Right lobe of liver (tissue), 6 donors: ENCODE measurements around the gene TNS3. TPM values are rescaled to one million over a fixed set of nuclear protein-coding genes. Genes with fewer than 3 reads are reported as not detected.

Source experiments
- ATAC-seq, 4 donors: fragments of 200-7000 bp; cut with Tn5 transposase; one replicate each; pipeline ENCODE4 v1.9.1; 2020; ENCODE audit warnings: mild to moderate bottlenecking in 4 of 4, moderate library complexity in 4 of 4
- DNase-seq, 3 donors: peaks; one replicate each; pipeline ENCODE4 v3.0.0-alpha.2; 2020
- H3K27ac ChIP-seq, 3 donors: fragments of 200-600 bp; one replicate each; pipeline ENCODE4 v1.8.0; 2022
- H3K27me3 ChIP-seq, 2 donors: fragments of 200-600 bp; one replicate each; pipeline ENCODE4 v1.8.0; 2022
- H3K36me3 ChIP-seq, 4 donors: fragments of 200-600 bp; sonication (generic) in 1 of 4; one replicate each; pipeline versions ENCODE4 v1.5.1 to v1.8.0; 2017 to 2022; ENCODE audit warnings: control low read depth in 1 of 4
- H3K4me1 ChIP-seq, 4 donors: fragments of 200-600 bp; sonication (generic) in 1 of 4; one replicate each; pipeline versions ENCODE4 v1.5.1 to v1.8.0; 2017 to 2022; ENCODE audit warnings: control low read depth in 1 of 4
- H3K4me3 ChIP-seq, 3 donors: fragments of 200-600 bp; one replicate each; pipeline ENCODE4 v1.8.0; 2022
- H3K9me3 ChIP-seq, 4 donors: fragments of 200-600 bp; sonication (generic) in 1 of 4; one replicate each; pipeline versions ENCODE4 v1.5.1 to v1.8.0; 2017 to 2022; ENCODE audit warnings: control low read depth in 1 of 4
- POLR2A ChIP-seq: fragments of 450-650 bp; IDR thresholded peaks from one replicate; pipeline ENCODE4 v1.6.1; 2017; ENCODE audit warnings: antibody characterized with exemption, mild to moderate bottlenecking
- WGBS: methylation state at CpG from one replicate; pipeline ENCODE4 v1.1.6; 2018; ENCODE audit warnings: low coverage, low lambda C conversion rate; ENCODE audit not compliant: insufficient coverage; ENCODE audit errors: missing lambda C conversion rate; 5-methylcytosine and 5-hydroxymethylcytosine counted together
- intact Hi-C, 2 donors: fragments of 100-400 bp; cut with DNase I; formaldehyde crosslinking; loops; one replicate each; pipeline versions ENCODE4 v1.11.2 to v1.14.1; 2022
- total RNA-seq, 6 experiments: library from RNA; depleted of rRNA in 2 of 6; stranded (reverse); fragments of >200 nt in 2 of 6; fragmentation: NEBNext Ultra II Directional in 3 of 6; extraction: Animal tissue kit (Norgen Biotek cat#: 25700) in 3 of 6; gene quantifications; one replicate each; pipeline versions ENCODE4 v1.1.0 to v1.2.4, GENCODE V29; 2016 to 2023
- TF ChIP-seq, protein P1 (sequence below), 4 donors: fragments of 200-600 bp in 3 of 4; fragments of 450-650 bp in 1 of 4; IDR thresholded peaks; one replicate each; pipeline versions ENCODE4 v1.5.1 to v1.8.0; 2016 to 2022; ENCODE audit warnings: antibody characterized with exemption in 4 of 4, mild to moderate bottlenecking in 2 of 4
- donor health status: DM: no; HTN: yes; CAD: no.
- donor health status: DM: no; HTN: no; CAD: no.
- donor health status: DM: no; HTN: no; CAD: no.
- donor health status: DM: no; HTN: yes; CAD: no.
- donor health status: DM: no; HTN: yes; CAD: no.

TNS3 gene
- total RNA-seq, 6 experiments from 2014 or later = 51.2 to 95.0 (median 58.4) TPM

DNA sequence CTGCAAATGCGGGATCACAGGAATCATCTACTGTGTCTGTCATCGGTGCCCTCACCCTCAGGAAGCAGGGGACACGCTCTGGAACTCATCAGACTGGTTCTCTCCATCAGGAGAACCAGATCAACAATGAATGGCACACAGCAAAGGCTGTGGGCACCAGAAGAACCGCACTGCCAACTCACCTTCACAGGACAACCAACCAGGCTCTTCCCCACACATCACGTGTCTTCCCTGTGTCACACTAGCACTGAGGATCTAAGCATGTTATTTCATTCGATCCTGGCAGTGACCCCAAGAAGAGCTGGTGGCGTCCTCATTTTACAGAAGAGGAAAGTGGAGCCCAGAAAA, 106.1 kb downstream of the TNS3 start:
- Histone ChIP-seq H3K36me3 (no peaks in the 10 kb centered on the region), H3K4me3 (no peak overlapping the region), H3K27ac (peak overlapping the region; percentile 69 to 82 (median 80)), H3K9me3 (no peaks in the 10 kb centered on the region), H3K27me3 (no peaks in the 10 kb centered on the region), H3K4me1 (peaks cover 0 to 67% (median 31%) of the 10 kb centered on the region in 4 donors)
- DNase-seq (no peak), ATAC-seq (no peak)
- TF ChIP-seq, protein P1, sequence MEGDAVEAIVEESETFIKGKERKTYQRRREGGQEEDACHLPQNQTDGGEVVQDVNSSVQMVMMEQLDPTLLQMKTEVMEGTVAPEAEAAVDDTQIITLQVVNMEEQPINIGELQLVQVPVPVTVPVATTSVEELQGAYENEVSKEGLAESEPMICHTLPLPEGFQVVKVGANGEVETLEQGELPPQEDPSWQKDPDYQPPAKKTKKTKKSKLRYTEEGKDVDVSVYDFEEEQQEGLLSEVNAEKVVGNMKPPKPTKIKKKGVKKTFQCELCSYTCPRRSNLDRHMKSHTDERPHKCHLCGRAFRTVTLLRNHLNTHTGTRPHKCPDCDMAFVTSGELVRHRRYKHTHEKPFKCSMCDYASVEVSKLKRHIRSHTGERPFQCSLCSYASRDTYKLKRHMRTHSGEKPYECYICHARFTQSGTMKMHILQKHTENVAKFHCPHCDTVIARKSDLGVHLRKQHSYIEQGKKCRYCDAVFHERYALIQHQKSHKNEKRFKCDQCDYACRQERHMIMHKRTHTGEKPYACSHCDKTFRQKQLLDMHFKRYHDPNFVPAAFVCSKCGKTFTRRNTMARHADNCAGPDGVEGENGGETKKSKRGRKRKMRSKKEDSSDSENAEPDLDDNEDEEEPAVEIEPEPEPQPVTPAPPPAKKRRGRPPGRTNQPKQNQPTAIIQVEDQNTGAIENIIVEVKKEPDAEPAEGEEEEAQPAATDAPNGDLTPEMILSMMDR (IDR thresholded peaks at IDR 0.05) = no peak
- TF ChIP-seq POLR2A = no peak
- intact Hi-C loops = loop anchor here in 1 of 2 donors (10.0 kb wide), 1 partner anchor 99 kb away; no protein-coding TSS in a partner anchor
- 33% methylated on average over 1 of the region's 7 CpGs for WGBS

DNA sequence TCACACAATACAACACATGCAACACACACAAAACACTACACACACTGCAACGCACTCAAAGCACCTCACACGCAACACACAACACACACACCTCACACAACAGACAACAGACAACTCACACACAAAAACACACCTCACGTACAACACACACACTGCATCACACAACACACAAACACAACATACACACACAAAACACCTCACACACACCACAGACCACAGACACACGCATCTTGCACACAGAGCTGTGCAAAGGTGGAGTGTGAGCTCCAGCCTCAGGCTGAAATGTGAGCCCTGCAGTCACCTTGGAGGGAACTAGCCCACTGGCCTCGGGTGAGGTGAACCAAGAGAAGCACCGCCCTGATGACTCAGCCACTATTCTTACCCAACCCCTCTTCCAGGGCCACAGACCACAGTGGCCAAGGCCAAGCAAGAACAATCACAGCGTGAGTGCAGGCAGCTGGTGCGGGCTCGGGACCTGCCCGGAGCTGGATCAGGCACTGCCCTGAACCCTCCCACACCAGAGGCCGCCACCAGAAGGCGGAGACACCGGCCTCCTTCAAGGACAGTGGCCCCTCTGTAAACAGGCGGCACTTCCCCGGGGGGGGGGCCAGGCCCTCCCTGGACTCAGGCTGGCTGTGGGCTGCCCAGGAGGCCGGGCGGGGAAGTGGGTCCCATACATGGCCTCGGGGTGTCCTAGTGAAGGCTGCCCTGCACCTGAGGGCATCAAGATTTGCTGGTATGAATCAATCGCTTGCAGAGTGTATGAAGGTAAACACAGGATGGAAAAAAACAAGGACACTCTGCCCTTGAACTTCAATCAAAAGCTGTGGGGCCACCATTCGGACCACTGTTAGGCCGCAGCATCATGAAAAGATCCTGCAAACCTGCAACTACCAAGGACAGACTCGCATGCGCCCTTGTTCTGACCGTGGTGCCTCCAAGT, 106.7 kb downstream of the TNS3 start:
- DNase-seq (peak; percentile 90 to 95 (median 93)), ATAC-seq (peak; percentile 70 to 81 (median 77))
- Histone ChIP-seq H3K27me3 (no peaks in the 10 kb centered on the region), H3K36me3 (no peaks in the 10 kb centered on the region), H3K4me3 (peak overlapping the region in 1 of 3 donors; percentile 9), H3K27ac (peak overlapping the region; percentile 69 to 82 (median 80)), H3K4me1 (peaks cover 0 to 69% (median 29%) of the 10 kb centered on the region in 4 donors), H3K9me3 (no peaks in the 10 kb centered on the region)
- intact Hi-C loops = loop anchor here in 1 of 2 donors (10.0 kb wide), 1 partner anchor 100 kb away; no protein-coding TSS in a partner anchor
- WGBS = 55% methylated on average over 15 of the region's 24 CpGs
- TF ChIP-seq POLR2A = peak; percentile 57
- TF ChIP-seq, protein P1 (IDR thresholded peaks at IDR 0.05) = peak; percentile 17 to 39 (median 20)

DNA sequence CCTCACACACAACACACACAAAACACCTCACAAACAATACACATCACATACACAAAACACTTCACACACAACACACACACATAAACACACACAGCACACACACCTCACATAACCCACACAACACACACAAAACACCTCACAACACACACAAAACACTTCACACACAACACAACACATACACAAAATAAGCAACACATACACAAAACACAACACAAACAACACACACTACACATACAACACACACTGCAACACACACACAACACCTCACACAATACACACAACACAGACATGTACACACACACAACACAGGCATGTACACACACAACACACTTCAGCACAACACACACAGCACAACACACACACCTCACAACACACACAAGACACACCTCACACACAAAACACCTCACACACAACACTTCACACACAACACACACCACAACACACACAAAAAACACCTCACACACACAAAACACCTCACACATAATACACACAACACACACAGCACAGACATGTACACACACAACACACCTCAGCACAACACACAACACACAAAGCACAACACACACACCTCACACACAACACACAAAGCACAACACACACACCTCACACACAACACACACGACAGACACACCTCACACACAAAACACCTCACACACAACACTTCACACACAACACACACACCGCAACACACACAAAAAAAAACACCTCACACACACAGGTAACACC, 107.5 kb downstream of the TNS3 start:
- DNase-seq = no peak
- peak overlapping the region in 2 of 3 donors; percentile 8 to 82 for H3K27ac ChIP-seq
- no peaks in the 10 kb centered on the region for H3K27me3 ChIP-seq
- ATAC-seq = no peak
- no peak for TF ChIP-seq POLR2A
- TF ChIP-seq, protein P1 (IDR thresholded peaks at IDR 0.05) = no peak
- H3K9me3 ChIP-seq = no peaks in the 10 kb centered on the region
- H3K4me3 ChIP-seq = no peak overlapping the region
- peaks cover 0 to 70% (median 30%) of the 10 kb centered on the region in 4 donors for H3K4me1 ChIP-seq
- intact Hi-C loops = loop anchor here in 1 of 2 donors (10.0 kb wide), 1 partner anchor 100 kb away; no protein-coding TSS in a partner anchor
- no peaks in the 10 kb centered on the region for H3K36me3 ChIP-seq
- 72% methylated on average over 2 of the region's 2 CpGs for WGBS

DNA sequence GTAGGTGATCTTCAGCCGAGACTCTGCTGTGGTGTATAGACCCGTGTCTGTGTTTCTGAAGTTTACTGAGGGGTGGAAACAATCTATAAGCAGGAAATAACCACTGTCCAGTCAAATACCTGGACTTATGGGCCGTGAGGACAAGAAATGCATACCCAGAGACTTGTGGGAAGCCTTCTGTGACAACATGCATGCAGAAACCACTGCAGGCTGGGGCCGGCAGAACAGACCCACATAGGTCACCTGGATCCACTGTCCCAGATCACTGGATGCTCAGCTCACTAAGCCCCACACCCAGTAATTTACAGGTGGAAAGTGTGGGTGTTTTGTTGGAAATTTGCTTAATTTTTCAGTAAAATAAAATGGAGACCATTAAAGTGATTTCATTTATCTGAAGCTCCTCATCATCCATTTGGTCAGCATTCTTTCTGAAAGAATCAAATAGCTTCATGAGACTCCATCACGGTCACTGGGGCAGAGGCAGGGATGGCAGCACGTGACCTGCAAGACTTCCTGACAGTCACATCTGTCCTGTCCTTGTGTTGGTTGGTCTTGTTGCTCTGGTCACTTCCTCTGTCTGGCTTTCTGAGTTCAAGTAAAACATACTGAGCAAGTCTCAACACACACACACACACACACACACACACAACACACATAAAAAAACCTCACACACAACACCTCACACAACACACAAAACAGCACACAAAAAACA, 108.3 kb downstream of the TNS3 start:
- Histone ChIP-seq H3K27me3 (no peaks in the 10 kb centered on the region), H3K27ac (peak overlapping the region in 2 of 3 donors; percentile 8 to 82), H3K4me1 (peaks cover 0 to 70% (median 33%) of the 10 kb centered on the region in 4 donors), H3K36me3 (no peaks in the 10 kb centered on the region), H3K9me3 (no peaks in the 10 kb centered on the region), H3K4me3 (no peak overlapping the region)
- WGBS = 67% methylated on average over 5 of the region's 6 CpGs
- TF ChIP-seq POLR2A = no peak
- TF ChIP-seq, protein P1 (IDR thresholded peaks at IDR 0.05) = no peak
- intact Hi-C loops = loop anchor here in 1 of 2 donors (10.0 kb wide), 1 partner anchor 101 kb away; no protein-coding TSS in a partner anchor
- DNase-seq (no peak), ATAC-seq (no peak)
